Gastrocnemius medialis (tissue), 4 donors: ENCODE results near the gene FAM135A.

ENCODE experiments used
- CTCF ChIP-seq, 5 experiments: fragments of 450-650 bp in 3 of 5; fragments of 200-600 bp in 2 of 5; sonication (generic) in 2 of 5; IDR thresholded peaks in 4 of 5; conservative IDR thresholded peaks in 1 of 5; 1 replicate in 4 of 5; 2 replicates in 1 of 5; pipeline ENCODE4 v1.5.1; 2016 to 2019; ENCODE audit warnings: antibody characterized with exemption in 5 of 5, mild to moderate bottlenecking in 3 of 5, moderate library complexity in 3 of 5
- POLR2A ChIP-seq, 2 donors: fragments of 450-650 bp; IDR thresholded peaks; one replicate each; pipeline ENCODE4 v1.6.1; 2017; ENCODE audit warnings: antibody characterized with exemption in 2 of 2, mild to moderate bottlenecking in 2 of 2, moderate library complexity in 2 of 2

GRCh38 chr6:70547905-70548304 lies 134.6 kb downstream of the FAM135A start:
- TF ChIP-seq CTCF (IDR thresholded peaks at IDR 0.05 in 4 of 5, conservative IDR thresholded peaks at IDR 0.05 in 1 of 5) (no peak), POLR2A (IDR thresholded peaks at IDR 0.05) (no peak)
